Hypothalamus (tissue), 51 donors: ENCODE measurements around the gene HOXD12.

Experiments used
- DNase-seq, 51 donors: peaks; one replicate each; lab custom pipeline; 2025; lab: John Stamatoyannopoulos, UW

Gene HOXD12

GRCh38 chr2:176104316-176105077, 4.9 kb downstream of the HOXD12 start:
- DNase-seq = no peak

- no peak for DNase-seq
These were observed 5.6 kb downstream of the HOXD12 start for GRCh38 chr2:176105078-176105729.

GRCh38 chr2:176105730-176106580, 6.4 kb downstream of the HOXD12 start:
- DNase-seq = no peak

DNA sequence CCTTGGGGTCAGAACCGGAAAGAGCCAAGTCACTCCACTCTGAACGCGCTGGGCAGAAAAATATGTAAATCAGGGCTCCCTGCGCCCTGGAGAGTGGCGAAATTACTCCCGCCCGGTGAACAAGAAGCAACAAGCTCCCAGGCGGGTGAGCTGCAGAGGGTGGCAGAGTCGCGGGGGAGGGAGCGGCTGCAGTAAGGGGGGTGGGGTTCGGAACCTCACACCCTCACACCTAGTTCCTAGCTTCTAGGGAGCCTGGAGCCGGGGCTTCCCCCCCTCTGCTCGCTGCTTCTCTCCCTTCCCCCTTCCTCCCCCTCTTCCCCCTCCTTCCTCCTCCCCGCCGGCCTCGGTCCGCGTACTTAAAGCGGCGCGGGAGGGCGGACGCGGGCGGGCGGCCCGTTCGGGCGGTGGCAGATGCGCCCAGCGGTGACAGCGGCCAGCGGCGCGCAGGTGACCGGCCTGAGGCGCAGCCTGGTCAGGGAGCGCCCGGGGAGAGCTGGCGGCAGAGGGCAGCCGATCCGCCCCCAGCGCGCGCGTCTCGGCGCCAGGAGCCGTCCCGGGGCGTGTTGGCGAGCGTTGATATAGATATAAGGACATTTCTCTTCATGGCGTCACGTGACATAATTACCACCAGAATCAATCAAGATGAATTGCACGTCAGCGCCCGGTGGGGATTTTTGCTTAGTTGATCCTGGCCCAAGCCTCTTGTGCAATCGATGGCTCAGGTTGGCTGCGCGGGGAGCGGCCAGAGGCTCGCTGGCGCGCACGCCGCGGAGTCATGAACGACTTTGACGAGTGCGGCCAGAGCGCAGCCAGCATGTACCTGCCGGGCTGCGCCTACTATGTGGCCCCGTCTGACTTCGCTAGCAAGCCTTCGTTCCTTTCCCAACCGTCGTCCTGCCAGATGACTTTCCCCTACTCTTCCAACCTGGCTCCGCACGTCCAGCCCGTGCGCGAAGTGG, 7.3 kb downstream of the HOXD12 start, which contains the start of gene HOXD11:
HOXD11 (plus strand) TSS at position 700 of the 959 bp plus-strand sequence; CDS start at position 776, 76 bp downstream.
- DNase-seq = no peak

- DNase-seq = no peak
These were observed 8.2 kb downstream of the HOXD12 start for GRCh38 chr2:176107731-176108181.

DNA sequence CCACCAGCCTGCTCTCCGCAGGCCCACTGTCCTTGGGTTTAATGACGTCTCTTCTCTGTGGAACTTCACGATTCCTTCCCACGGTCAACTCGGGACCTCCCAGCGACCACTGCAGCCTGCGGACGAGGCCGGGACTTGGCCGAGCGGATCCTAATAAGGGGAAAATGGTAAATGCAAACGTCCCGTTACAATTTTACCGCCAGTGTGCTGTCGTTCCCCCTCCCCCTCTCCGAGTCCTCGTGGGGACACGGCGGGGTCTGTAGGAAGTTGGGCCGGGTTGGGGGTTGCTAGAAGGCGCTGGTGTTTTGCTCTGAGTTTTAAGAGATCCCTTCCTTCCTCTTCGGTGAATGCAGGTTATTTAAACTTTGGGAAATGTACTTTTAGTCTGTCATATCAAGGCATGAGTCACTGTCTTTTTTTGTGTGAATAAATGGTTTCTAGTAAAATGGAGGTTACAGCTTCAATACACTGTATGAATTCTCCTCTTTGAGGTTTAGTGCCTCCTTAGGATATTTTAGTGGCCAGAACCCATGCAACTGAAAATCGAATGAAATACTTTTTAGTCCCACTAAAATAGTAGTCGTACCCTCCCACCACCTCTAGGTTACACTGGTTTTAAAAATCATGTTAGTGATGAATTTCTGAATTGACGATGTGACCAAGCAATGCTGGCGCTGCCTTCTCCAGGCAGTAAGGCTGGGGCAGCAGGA, 9.8 kb downstream of the HOXD12 start:
- no peak for DNase-seq

DNA sequence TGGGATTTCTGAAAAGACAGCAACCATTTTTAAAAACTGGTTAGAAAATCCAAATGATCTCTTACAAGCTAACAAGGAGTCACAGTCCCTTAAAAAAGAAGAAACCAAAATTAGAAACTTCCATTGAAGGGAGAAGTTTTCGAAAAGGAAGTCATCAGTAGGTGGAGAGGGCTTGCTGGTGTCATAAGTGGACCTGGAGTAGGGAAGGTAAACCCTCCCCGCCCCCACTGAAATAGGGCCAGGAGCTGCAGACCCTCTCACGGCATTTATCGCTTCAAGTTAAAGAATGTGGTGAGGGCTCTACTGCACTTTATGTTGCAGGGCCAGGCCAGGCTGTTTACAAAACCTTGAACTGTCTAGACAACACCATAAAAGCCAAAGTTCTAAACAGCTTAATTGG, 10.4 kb downstream of the HOXD12 start:
- no peak for DNase-seq

DNA sequence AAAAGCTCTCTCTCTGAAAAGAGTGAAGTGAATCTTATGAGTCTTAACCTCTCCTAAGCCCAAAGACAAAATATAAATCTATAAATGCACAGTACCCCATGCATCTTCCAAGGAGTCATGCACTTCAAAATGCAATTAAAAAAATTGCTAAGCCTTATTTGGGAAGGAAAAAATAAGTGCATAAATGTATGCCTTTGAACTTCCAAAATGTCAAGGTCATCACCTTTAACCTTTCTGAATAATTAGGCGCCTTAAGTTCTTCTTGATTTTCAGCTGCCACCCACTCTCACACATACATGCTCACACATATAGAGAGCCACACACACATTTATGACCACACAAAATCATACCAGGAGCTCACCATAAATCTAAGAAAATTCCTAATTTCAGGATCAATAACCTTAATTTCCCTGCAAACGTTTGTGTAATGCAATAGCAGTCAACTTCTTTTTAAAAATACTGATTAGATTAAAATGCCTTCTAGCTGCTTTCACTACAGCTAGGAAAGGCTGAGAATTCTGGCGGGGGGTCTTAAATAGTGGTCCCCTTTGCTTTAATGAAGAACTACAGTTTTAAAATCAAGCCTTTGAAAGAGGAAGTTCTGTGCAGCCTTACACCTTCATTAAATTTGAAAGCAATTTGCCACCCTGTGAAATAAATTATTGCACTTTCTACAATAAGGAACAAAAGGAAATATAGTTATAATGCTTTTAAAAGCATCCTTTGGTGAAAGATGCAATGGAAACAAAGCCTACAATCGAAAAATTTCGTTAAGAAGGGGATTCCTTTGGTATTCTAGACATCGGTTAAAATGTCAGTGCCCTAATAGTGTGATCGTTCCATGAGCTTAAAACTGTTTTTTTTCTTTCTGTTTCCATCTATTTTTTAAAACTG, 11.1 kb downstream of the HOXD12 start:
- DNase-seq = no peak

DNA sequence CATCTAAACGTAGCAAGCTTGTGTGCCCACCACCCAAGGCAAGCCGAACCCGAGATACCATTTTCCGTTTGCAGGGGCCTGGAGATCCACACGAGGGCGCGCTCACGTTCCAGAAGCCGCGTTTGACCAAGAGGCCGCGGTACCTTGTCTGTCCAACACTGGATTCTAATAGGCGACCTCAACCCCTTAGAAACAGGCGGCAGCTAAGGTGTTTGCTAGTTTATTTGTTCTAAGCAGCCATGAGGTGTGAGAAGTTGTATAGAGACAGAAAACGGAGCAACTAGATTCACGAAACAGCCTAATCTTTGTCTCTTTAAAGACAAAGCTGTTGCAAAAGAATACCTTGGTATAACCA, 11.7 kb downstream of the HOXD12 start:
- no peak for DNase-seq

DNA sequence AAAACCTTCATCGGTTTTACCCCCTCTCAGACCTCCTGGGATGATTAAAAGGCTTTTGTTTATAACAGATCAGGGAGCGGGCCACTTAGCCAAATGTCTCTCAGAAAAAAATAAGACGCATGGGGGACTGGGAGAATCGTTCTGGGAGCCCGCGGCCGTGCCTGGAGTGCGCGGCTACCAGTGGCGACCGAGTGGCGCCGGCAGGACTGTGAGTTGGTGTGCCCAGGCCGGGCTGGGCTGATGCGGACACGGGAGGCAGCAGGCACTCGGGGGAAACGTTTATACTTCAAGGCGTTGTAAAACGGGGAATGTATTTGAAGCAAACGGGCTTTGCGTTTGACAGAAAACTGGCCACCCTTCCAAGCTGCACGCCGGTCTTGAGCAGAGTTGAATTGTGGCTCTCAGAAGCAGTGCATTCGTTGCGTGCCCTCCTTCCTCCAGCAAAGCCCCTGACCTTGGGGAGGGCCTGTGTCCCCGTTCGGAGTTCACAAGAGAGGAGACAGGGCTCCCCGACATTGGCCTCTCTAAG, 12.3 kb downstream of the HOXD12 start:
- no peak for DNase-seq

DNA sequence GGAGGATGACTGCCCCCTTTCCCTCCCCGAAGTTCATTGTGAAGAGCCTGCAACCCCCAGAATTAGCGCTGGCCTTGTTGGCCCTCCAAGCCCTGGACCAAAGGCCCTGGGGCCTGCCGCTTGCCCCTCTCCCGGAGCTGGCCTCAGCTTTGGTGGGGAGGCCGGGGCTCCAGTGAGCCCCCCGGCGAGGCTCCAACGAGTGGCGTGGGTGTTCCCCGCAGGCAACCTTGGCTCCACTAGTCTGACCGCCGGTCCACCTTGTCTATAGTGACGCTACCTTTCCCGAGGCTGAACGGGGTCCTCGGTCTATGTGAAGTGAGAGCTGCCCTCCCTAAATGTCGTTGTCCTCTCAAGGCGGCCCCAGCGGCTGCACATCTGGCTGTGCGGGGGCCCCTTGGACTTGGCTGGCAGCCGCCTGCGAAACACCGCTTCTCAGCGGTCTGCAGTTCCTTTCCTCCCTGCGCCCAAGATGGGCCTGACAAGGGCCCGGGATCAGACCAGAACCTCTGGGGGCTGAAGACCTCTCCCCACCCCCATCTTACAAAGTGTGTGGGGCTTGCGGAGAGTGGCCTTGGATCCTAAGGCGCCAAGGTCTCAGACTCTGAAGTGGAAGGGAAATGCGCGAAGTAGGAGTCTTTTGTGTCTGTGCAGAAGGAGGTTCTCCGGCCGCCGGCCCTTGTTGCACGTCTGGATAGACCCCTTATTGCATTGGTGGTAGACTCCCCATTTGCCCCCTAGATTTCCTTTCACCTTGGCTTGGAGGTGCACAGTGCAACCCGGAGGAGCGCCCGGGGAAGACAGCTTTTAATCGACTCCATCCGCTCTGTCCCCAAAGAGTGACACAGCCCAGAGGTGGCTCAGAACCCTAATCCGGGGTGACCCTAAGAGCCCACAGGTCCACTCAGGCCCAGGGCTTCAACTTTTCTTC, 13.0 kb downstream of the HOXD12 start:
- DNase-seq = no peak

- no peak for DNase-seq
These were observed 14.7 kb downstream of the HOXD12 start for GRCh38 chr2:176114120-176114929.

DNA sequence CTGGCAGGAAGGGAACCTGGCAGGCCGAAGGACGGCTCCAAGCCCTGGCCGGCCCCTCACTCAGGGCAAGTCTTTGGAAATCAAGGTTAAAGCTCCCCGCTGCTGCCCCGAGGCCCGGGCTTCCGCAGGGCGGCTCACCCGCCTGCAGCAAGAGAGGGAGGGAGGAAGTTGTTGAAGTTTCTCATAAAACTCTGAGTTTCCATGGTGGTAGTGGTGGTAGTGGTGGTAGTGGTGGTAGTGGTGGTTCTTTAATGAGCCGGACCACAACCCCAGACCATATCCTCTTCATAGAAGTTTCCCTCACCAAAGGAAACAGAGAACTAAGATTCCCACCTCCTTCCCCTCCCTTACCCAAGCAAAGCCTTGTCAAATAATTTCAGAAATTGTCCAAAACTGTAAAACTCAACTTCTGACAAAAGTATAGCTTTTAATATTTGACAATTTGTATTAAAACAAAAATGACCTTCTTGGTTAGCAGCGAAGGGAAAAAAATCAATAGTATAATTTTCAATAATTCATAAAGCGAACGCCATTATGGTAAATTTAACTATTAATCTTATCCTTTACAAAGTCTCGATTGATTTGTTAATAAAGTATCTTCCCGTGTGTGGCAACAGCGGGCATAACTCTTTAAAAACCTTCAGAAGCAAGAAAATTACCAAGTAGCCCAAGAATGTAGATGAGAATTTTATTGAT, 15.5 kb downstream of the HOXD12 start:
- DNase-seq = no peak

DNA sequence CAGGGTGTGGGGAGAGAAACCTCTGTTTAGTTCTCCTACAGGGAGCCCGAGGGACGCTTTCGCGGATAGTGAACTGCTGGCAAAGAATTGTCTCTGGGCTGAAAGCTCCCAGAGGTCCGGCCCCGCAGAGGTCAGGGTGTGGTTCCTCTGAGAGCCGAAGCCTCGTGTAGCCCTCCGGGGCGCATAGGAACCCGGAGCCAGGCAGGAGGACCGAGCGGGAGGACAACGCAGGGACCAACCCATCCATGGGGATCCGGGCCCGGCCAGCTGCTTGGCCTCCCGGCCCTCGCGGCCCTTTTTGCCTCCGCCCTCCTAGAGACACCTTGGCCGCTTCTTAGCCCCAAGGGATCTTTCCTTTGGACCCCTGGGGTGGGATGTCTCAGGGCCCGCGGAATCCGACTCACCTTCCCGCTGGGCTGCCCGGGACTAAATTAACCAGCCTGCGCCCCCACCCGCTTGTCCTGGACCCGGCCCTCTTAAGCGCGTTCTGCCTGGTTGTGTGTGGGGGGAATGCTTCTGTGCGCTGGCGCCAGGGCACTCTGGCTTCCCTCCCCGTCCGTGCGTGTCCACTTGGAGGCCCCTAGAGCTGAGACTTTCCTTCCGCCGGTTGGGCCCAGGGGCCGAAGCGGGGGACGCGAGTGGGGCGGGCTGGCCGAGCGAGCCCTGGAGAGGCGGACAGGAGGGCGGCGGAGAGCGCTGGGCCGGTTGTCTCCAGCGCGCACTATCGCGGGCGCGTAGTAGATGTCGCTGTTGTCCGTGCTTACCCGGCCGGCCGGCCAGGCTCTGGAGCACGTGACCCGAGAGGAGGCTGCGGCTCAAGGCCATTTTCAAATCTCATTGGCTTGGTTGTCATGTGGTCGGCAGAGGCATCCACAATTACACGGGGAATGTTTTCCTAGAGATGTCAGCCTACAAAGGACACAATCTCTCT, 16.6 kb downstream of the HOXD12 start, which contains the start of gene HOXD10:
HOXD10 (plus strand) TSS at position 896 of the 931 bp plus-strand sequence. CDS start 56 bp downstream, outside the sequence.
- no peak for DNase-seq
